K562 (cell line): Measurements from ENCODE around the gene SMIM36. TPM values are rescaled to one million over a fixed set of nuclear protein-coding genes. Genes with fewer than 3 reads are reported as not detected.

Experiments
- CBX1 ChIP-seq: sonication (generic); IDR thresholded peaks from 2 replicates; pipeline ENCODE4 v1.6.1; 2016; ENCODE audit warnings: antibody characterized with exemption, low read depth, mild to moderate bottlenecking
- ERF ChIP-seq: fragments of 450-650 bp; formaldehyde crosslinking; IDR thresholded peaks from 2 replicates; pipeline ENCODE4 v1.4.0; 2020; ENCODE audit warnings: mild to moderate bottlenecking, mixed read lengths
- EWSR1 ChIP-seq: fragments of 450-650 bp; IDR thresholded peaks from 2 replicates; pipeline ENCODE4 v1.6.1; 2018; ENCODE audit warnings: borderline replicate concordance, mild to moderate bottlenecking, low read depth, moderate library complexity; ENCODE audit not compliant: partially characterized antibody
- KLF1 ChIP-seq: fragments of 450-650 bp; IDR thresholded peaks from 2 replicates; pipeline ENCODE4 v1.6.1; 2016; ENCODE audit warnings: missing genetic modification characterization, missing compliant biosample characterization
- MEIS2 ChIP-seq: fragments of 450-650 bp; IDR thresholded peaks from 2 replicates; pipeline ENCODE4 v1.6.1; 2014; ENCODE audit warnings: mild to moderate bottlenecking; ENCODE audit not compliant: partially characterized antibody
- MIER1 ChIP-seq: fragments of 450-650 bp; IDR thresholded peaks from 2 replicates; pipeline ENCODE4 v1.6.1; 2016; ENCODE audit warnings: antibody characterized with exemption, mild to moderate bottlenecking, low read depth
- PPARD ChIP-seq: fragments of 250-450 bp; sonication (Bioruptor Pico); IDR thresholded peaks from 2 replicates; pipeline ENCODE4 v1.8.0; 2022; ENCODE audit warnings: inconsistent platforms, mild to moderate bottlenecking, moderate library complexity
- PYGO2 ChIP-seq: fragments of 450-650 bp; IDR thresholded peaks from 2 replicates; pipeline ENCODE4 v1.6.1; 2016; ENCODE audit warnings: mild to moderate bottlenecking, missing genetic modification characterization, moderate library complexity, missing compliant biosample characterization
- RAD51 ChIP-seq: fragments of 450-650 bp; IDR thresholded peaks from 2 replicates; pipeline ENCODE4 v1.7.1; 2016; ENCODE audit warnings: low read depth, mild to moderate bottlenecking, borderline replicate concordance
- RNF219 ChIP-seq: fragments of 250-450 bp; sonication (Bioruptor Pico); IDR thresholded peaks from 2 replicates; pipeline ENCODE4 v1.5.0; 2022; ENCODE audit warnings: mild to moderate bottlenecking
- SIX5 ChIP-seq, 2 experiments: IDR thresholded peaks; 2 replicates each; pipeline ENCODE4 v1.6.1; 2011; ENCODE audit warnings: low read length in 2 of 2, borderline replicate concordance in 1 of 2, low read depth in 1 of 2, mild to moderate bottlenecking in 1 of 2, moderate library complexity in 1 of 2; ENCODE audit not compliant: insufficient read depth in 1 of 2
- SLC30A9 ChIP-seq: fragments of 250-450 bp; sonication (Bioruptor Pico); IDR thresholded peaks from 2 replicates; pipeline ENCODE4 v1.8.0; 2022; ENCODE audit warnings: mild to moderate bottlenecking, moderate library complexity
- TBP ChIP-seq: optimal IDR thresholded peaks from 2 replicates; pipeline ENCODE3; 2011; ENCODE audit warnings: low read depth, low read length, improper control_type of control experiment
- TOE1 ChIP-seq, 2 experiments: fragments of 450-650 bp in 1 of 2; sonication (generic) in 1 of 2; formaldehyde crosslinking in 1 of 2; IDR thresholded peaks; 2 replicates each; pipeline versions ENCODE4 v1.7.1 to v1.8.0; 2016 to 2022; ENCODE audit warnings: borderline replicate concordance in 2 of 2, mild to moderate bottlenecking in 2 of 2, antibody characterized with exemption in 1 of 2, inconsistent platforms in 1 of 2, low read depth in 1 of 2, missing genetic modification reagents in 1 of 2, moderate library complexity in 1 of 2
- ZBED1 ChIP-seq: IDR thresholded peaks from 2 replicates; pipeline ENCODE4 v1.6.1; 2014
- ZNF165 ChIP-seq: fragments of 250-450 bp; sonication (Bioruptor Pico); IDR thresholded peaks from 2 replicates; pipeline ENCODE4 v1.4.0; 2020; ENCODE audit warnings: borderline replicate concordance
- ZNF239 ChIP-seq: fragments of 250-450 bp; sonication (Bioruptor Pico); IDR thresholded peaks from 2 replicates; pipeline ENCODE4 v1.4.0; 2020; ENCODE audit warnings: mild to moderate bottlenecking
- ZNF583 ChIP-seq: fragments of 250-450 bp; sonication (Bioruptor Pico); IDR thresholded peaks from 2 replicates; pipeline ENCODE4 v1.4.0; 2020
- ZNF589 ChIP-seq: fragments of 200-800 bp; sonication (Bioruptor generic); IDR thresholded peaks from 2 replicates; pipeline ENCODE4 v1.6.1; 2016; ENCODE audit warnings: low read depth, missing genetic modification characterization, missing compliant biosample characterization
- ZNF79 ChIP-seq: fragments of 250-450 bp; sonication (Bioruptor Pico); IDR thresholded peaks from 2 replicates; pipeline ENCODE4 v1.4.0; 2020; ENCODE audit warnings: low read depth, mild to moderate bottlenecking, moderate library complexity
- polyA plus RNA-seq, 8 experiments: library from polyadenylated mRNA; depleted of rRNA in 4 of 8; stranded (reverse) in 5 of 8; unstranded in 3 of 8; fragments of >200 nt; fragmentation: Nextera tagmentation in 2 of 8; fragmentation: Illumina TruSeq in 1 of 8; extraction: Ambion mirVana in 2 of 8; extraction: Trizol in 1 of 8; gene quantifications; 2 replicates each; pipeline versions ENCODE4 v1.2.1 to v1.2.3, GENCODE V29; 2011 to 2014; ENCODE audit warnings: inconsistent platforms in 1 of 8, missing spikeins in 1 of 8
- total RNA-seq, 7 experiments: library from RNA; depleted of rRNA in 6 of 7; stranded (reverse); fragments of >200 nt in 6 of 7; fragmentation: Illumina TruSeq in 2 of 7; extraction: Trizol in 2 of 7; gene quantifications; 2 replicates each; pipeline versions ENCODE4 v1.2.1 to v1.2.3, GENCODE V29; 2011 to 2021; ENCODE audit warnings: low replicate concordance in 1 of 7
- TF ChIP-seq, protein P1 (sequence below): fragments of 250-450 bp; sonication (Bioruptor Pico); IDR thresholded peaks from 2 replicates; pipeline ENCODE4 v1.4.0; 2020; ENCODE audit warnings: mild to moderate bottlenecking, moderate library complexity

The SMIM36 gene
- total and polyA plus RNA-seq, 9 of the 15 experiments (the other 6 are each of a cell fraction or from before 2014, with no cell fraction given) = not detected

DNA sequence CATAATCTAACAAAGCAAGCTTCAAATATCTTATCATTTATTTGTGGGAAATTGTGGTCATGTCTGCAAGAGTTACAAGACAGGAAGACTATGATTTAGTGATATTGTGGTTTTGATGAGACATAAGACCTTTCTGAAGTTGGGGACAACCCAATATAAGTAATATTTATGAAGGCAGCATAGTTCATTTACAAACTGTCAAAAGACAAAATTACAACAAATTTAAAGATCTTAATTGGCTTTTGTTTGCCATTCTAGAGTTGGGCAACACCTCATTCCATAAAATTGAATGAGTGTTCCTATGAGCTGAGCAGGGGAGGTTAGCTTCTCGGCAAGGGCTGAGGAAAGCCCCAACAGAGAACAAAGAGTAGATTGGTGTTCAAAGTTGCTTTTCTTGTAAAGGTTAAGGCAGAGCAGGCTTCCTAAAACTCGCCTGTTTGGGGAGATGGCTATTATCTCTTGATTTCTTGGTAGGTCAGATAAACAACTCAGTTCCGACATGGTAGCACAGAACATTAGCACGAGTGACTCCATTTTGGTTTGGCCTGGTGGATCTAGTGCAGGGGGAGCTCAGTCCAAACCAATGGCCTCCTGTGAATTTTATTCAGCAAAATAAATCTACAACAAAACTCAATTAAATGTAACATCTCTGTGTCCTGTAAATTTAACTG lies 78.8 kb downstream of the SMIM36 start (continued):
- TF ChIP-seq, protein P1, sequence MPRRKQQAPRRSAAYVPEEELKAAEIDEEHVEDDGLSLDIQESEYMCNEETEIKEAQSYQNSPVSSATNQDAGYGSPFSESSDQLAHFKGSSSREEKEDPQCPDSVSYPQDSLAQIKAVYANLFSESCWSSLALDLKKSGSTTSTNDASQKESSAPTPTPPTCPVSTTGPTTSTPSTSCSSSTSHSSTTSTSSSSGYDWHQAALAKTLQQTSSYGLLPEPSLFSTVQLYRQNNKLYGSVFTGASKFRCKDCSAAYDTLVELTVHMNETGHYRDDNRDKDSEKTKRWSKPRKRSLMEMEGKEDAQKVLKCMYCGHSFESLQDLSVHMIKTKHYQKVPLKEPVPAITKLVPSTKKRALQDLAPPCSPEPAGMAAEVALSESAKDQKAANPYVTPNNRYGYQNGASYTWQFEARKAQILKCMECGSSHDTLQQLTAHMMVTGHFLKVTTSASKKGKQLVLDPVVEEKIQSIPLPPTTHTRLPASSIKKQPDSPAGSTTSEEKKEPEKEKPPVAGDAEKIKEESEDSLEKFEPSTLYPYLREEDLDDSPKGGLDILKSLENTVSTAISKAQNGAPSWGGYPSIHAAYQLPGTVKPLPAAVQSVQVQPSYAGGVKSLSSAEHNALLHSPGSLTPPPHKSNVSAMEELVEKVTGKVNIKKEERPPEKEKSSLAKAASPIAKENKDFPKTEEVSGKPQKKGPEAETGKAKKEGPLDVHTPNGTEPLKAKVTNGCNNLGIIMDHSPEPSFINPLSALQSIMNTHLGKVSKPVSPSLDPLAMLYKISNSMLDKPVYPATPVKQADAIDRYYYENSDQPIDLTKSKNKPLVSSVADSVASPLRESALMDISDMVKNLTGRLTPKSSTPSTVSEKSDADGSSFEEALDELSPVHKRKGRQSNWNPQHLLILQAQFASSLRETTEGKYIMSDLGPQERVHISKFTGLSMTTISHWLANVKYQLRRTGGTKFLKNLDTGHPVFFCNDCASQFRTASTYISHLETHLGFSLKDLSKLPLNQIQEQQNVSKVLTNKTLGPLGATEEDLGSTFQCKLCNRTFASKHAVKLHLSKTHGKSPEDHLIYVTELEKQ (CRISPR knock-in tag) = peak; percentile 53; the same call in 1 of the 2 replicates
- TF ChIP-seq ERF (CRISPR knock-in tag) (peak; percentile 80; the same call in 1 of the 2 replicates), KLF1 (tag) (no peak), MEIS2 (peak; percentile 72), CBX1 (no peak), TOE1 (IDR thresholded peaks at IDR 0.05; ENCODE audit: borderline replicate concordance) (no peak), TOE1 (CRISPR knock-in tag; IDR thresholded peaks at IDR 0.05; ENCODE audit: borderline replicate concordance, low read depth) (no peak), ZNF79 (peak; percentile 70; the same call in 1 of the 2 replicates), ZNF583 (CRISPR knock-in tag) (peak; percentile 90), ZNF589 (CRISPR knock-in tag) (0 out of 2 replicates have a peak, but pooled peaks have one; percentile 37), SLC30A9 (no peak), SIX5 (IDR thresholded peaks at IDR 0.05; ENCODE audit: borderline replicate concordance in 1 of 2, insufficient read depth in 1 of 2, low read depth in 1 of 2, low read length in 2 of 2) (no peak), TBP (no peak), ZBED1 (no peak), ZNF239 (CRISPR knock-in tag) (peak; percentile 78), PPARD (no peak), EWSR1 (no peak), RNF219 (CRISPR knock-in tag) (no peak), ZNF165 (0 out of 2 replicates have a peak, but pooled peaks have one; percentile 37), PYGO2 (tag) (0 out of 2 replicates have a peak, but pooled peaks have one; percentile 48), MIER1 (no peak), RAD51 (no peak)
